ENCODE measurements around the gene THYN1. TPM values are rescaled to one million over a fixed set of nuclear protein-coding genes. Genes with fewer than 3 reads are reported as not detected.

Gene THYN1
- total RNA-seq (2022; extraction: Qiagen RNA extraction; ENCODE audit: low read depth) = 16.5 to 17.8 TPM (median 17.2 TPM) in 5 replicates

GRCh38 chr11:134253188-134253993 is at the start of gene THYN1, which contains the start of gene ACAD8:
THYN1 (minus strand) TSS chr11:134253352; CDS start chr11:134252882, 470 bp downstream.
ACAD8 (plus strand) TSS chr11:134253568; CDS start chr11:134253601, 33 bp downstream.

GRCh38 chr11:134275534-134276395 is 22.6 kb upstream of the THYN1 start, which contains the start of gene GLB1L3:
GLB1L3 (plus strand) TSS chr11:134276379; CDS start chr11:134276741, 362 bp downstream.

GRCh38 chr11:134223836-134224709 is 29.1 kb downstream of the THYN1 start, which contains the start of the genes NCAPD3 and VPS26B:
NCAPD3 (minus strand) TSS chr11:134223967; CDS start chr11:134223926, 41 bp downstream.
VPS26B (plus strand) TSS chr11:134224671; CDS start chr11:134225123, 452 bp downstream.

Other genes starting within 250 kb of the THYN1 start
- gene JAM3, start 184.3 kb downstream of the THYN1 start, total RNA-seq (2022; extraction: Qiagen RNA extraction; ENCODE audit: low read depth) = 3.5 to 4.7 TPM (median 4.0 TPM) in 5 replicates
- gene NCAPD3, start 29.4 kb downstream of the THYN1 start, total RNA-seq (2022; extraction: Qiagen RNA extraction; ENCODE audit: low read depth) = 20.4 to 25.5 TPM (median 22.9 TPM) in 5 replicates
- 17.8 to 22.2 TPM (median 20.3 TPM) in 5 replicates for gene VPS26B, start 28.7 kb downstream of the THYN1 start, total RNA-seq (2022; extraction: Qiagen RNA extraction; ENCODE audit: low read depth)
- gene ACAD8, start 216 bp upstream of the THYN1 start, total RNA-seq (2022; extraction: Qiagen RNA extraction; ENCODE audit: low read depth) = 7.5 to 9.4 TPM (median 9.2 TPM) in 5 replicates
- 0.05 TPM in 1 of 5 replicates, not detected in the others for gene GLB1L3, start 23.0 kb upstream of the THYN1 start, total RNA-seq (2022; extraction: Qiagen RNA extraction; ENCODE audit: low read depth)
- gene GLB1L2, start 78.6 kb upstream of the THYN1 start, total RNA-seq (2022; extraction: Qiagen RNA extraction; ENCODE audit: low read depth) = 1.4 to 2.3 TPM (median 2.0 TPM) in 5 replicates
- 0.03 TPM in 1 of 5 replicates, not detected in the others for gene B3GAT1, start 158.9 kb upstream of the THYN1 start, total RNA-seq (2022; extraction: Qiagen RNA extraction; ENCODE audit: low read depth)